GM18858 (cell line): Measurements from ENCODE around the gene RTL9.
"Not testable (repeated sequence)": the region's sequence is repeated elsewhere in the genome, so short reads cannot be mapped to it uniquely, and the experiment has no call there.

ENCODE experiments used
- ATAC-seq: cut with Tn5 transposase; IDR thresholded peaks from one replicate; pipeline ENCODE4 v1.9.1; 2021; ENCODE audit not compliant: unreplicated experiment

The RTL9 gene

GRCh38 chrX:110404376-110404775, 45.7 kb downstream of the RTL9 start:
- no peak for ATAC-seq

GRCh38 chrX:110406250-110406649, 47.6 kb downstream of the RTL9 start:
- ATAC-seq, result not testable (repeated sequence)

GRCh38 chrX:110406822-110407221, 48.2 kb downstream of the RTL9 start:
- ATAC-seq, result no peak

- no peak for ATAC-seq
These were observed 49.4 kb downstream of the RTL9 start for GRCh38 chrX:110407910-110408545.
